Liver (tissue), 9 donors: Measurements from ENCODE around the gene ARHGDIA. TPM values are rescaled to one million over a fixed set of nuclear protein-coding genes. Genes with fewer than 3 reads are reported as not detected.

Experiments used
- DNase-seq: peaks from one replicate; pipeline ENCODE4 v3.0.0-alpha.2; 2017; ENCODE audit warnings: low spot score
- H3K27ac ChIP-seq, 2 donors: one replicate each; pipeline ENCODE4 v1.7.0; 2013; ENCODE audit warnings: inconsistent platforms in 2 of 2, low read length in 2 of 2, control low read depth in 1 of 2, low read depth in 1 of 2, mild to moderate bottlenecking in 1 of 2
- H3K27me3 ChIP-seq, 4 donors: one replicate each; pipeline versions ENCODE4 v1.6.1 to v1.7.0; 2013; ENCODE audit warnings: low read length in 3 of 4, inconsistent platforms in 1 of 4, mild to moderate bottlenecking in 1 of 4, moderate library complexity in 1 of 4; ENCODE audit not compliant: control insufficient read depth in 4 of 4, insufficient read depth in 4 of 4
- H3K36me3 ChIP-seq, 4 donors: one replicate each; pipeline versions ENCODE4 v1.6.1 to v1.7.0; 2013; ENCODE audit warnings: low read length in 3 of 4, mild to moderate bottlenecking in 3 of 4, low read depth in 1 of 4, moderate library complexity in 1 of 4; ENCODE audit not compliant: control insufficient read depth in 4 of 4, insufficient read depth in 3 of 4
- H3K4me1 ChIP-seq, 4 donors: one replicate each; pipeline versions ENCODE4 v1.6.1 to v1.7.0; 2013; ENCODE audit warnings: low read length in 3 of 4, mild to moderate bottlenecking in 3 of 4, moderate library complexity in 1 of 4; ENCODE audit not compliant: control insufficient read depth in 4 of 4, insufficient read depth in 4 of 4
- H3K4me3 ChIP-seq, 3 donors: one replicate each; pipeline versions ENCODE4 v1.6.1 to v1.7.0; 2013; ENCODE audit warnings: low read length in 3 of 3, control low read depth in 1 of 3, low read depth in 1 of 3, mild to moderate bottlenecking in 1 of 3
- H3K9ac ChIP-seq, 2 donors: one replicate each; pipeline ENCODE4 v1.7.0; 2013; ENCODE audit warnings: low read length in 2 of 2, mild to moderate bottlenecking in 2 of 2, moderate library complexity in 2 of 2, control low read depth in 1 of 2, low read depth in 1 of 2
- H3K9me3 ChIP-seq, 4 donors: one replicate each; pipeline versions ENCODE4 v1.6.1 to v1.7.0; 2013; ENCODE audit warnings: low read length in 3 of 4; ENCODE audit not compliant: control insufficient read depth in 4 of 4
- EGR1 ChIP-seq, 2 donors: IDR thresholded peaks; 2 replicates each; pipeline ENCODE4 v1.6.1; 2016 to 2018; ENCODE audit warnings: antibody characterized with exemption in 2 of 2, low read depth in 2 of 2
- FOXA1 ChIP-seq: IDR thresholded peaks from 2 replicates; pipeline ENCODE4 v1.6.1; 2016; ENCODE audit warnings: antibody characterized with exemption
- GABPA ChIP-seq, 2 donors: IDR thresholded peaks in 1 of 2; conservative IDR thresholded peaks in 1 of 2; 2 replicates each; pipeline ENCODE4 v1.6.1; 2016; ENCODE audit warnings: antibody characterized with exemption in 2 of 2, mild to moderate bottlenecking in 1 of 2, moderate library complexity in 1 of 2
- HNF4A ChIP-seq, 2 donors: conservative IDR thresholded peaks; 2 replicates each; pipeline ENCODE4 v1.6.1; 2016; ENCODE audit warnings: antibody characterized with exemption in 2 of 2, mild to moderate bottlenecking in 2 of 2
- JUND ChIP-seq, 2 donors: IDR thresholded peaks; 2 replicates each; pipeline ENCODE4 v1.6.1; 2016; ENCODE audit warnings: antibody characterized with exemption in 2 of 2
- RAD21 ChIP-seq, 2 donors: IDR thresholded peaks; 2 replicates each; pipeline ENCODE4 v1.6.1; 2016; ENCODE audit warnings: antibody characterized with exemption in 2 of 2, mild to moderate bottlenecking in 2 of 2
- RXRA ChIP-seq, 2 donors: IDR thresholded peaks; 2 replicates each; pipeline ENCODE4 v1.6.1; 2017 to 2018; ENCODE audit warnings: antibody characterized with exemption in 2 of 2, mild to moderate bottlenecking in 1 of 2
- SP1 ChIP-seq: IDR thresholded peaks from 2 replicates; pipeline ENCODE4 v1.6.1; 2018; ENCODE audit warnings: antibody characterized with exemption, mild to moderate bottlenecking
- YY1 ChIP-seq: IDR thresholded peaks from 2 replicates; pipeline ENCODE4 v1.6.1; 2016; ENCODE audit warnings: antibody characterized with exemption, mild to moderate bottlenecking
- WGBS: extraction: QIAGEN DNeasy Blood & Tissue Kit; methylation state at CpG from one replicate; pipeline ENCODE4 v1.1.7; 2013; 5-methylcytosine and 5-hydroxymethylcytosine counted together
- polyA plus RNA-seq, 2 donors: library from polyadenylated mRNA; stranded (reverse) in 1 of 2; unstranded in 1 of 2; fragments of 200-250 nt in 1 of 2; fragments of >200 nt in 1 of 2; fragmentation: Nextera tagmentation in 1 of 2; extraction: Ambion mirVana in 1 of 2; gene quantifications; one replicate each; pipeline versions ENCODE4 v1.2.1 to v1.2.3, GENCODE V29; 2013 to 2015
- total RNA-seq, 2 donors: library from RNA; depleted of rRNA; stranded (reverse); fragments of >200 nt; gene quantifications; one replicate each; pipeline ENCODE4 v1.2.3, GENCODE V29; 2014
- TF ChIP-seq, protein P1 (sequence below): IDR thresholded peaks from 2 replicates; pipeline ENCODE4 v1.6.1; 2016; ENCODE audit warnings: antibody characterized with exemption
- TF ChIP-seq, protein P2 (sequence below): IDR thresholded peaks from 2 replicates; pipeline ENCODE4 v1.6.1; 2016; ENCODE audit warnings: antibody characterized with exemption
- TF ChIP-seq, protein P3 (sequence below): fragments of 150-350 bp; IDR thresholded peaks from 2 replicates; pipeline ENCODE4 v1.5.1; 2017; ENCODE audit warnings: improper control_type of control experiment, low read depth, low read length; ENCODE audit not compliant: missing input control
- TF ChIP-seq, protein P4 (sequence below): IDR thresholded peaks from 2 replicates; pipeline ENCODE4 v1.6.1; 2016; ENCODE audit warnings: antibody characterized with exemption, mild to moderate bottlenecking
- TF ChIP-seq, protein P5 (sequence below): IDR thresholded peaks from 2 replicates; pipeline ENCODE4 v1.6.1; 2016; ENCODE audit warnings: antibody characterized with exemption
- donor health status: healthy.
- donor health status: healthy.
- donor health status: healthy.
- donor health status: healthy.
- donor health status: healthy.

ARHGDIA gene
- total and polyA plus RNA-seq, 4 donors: 35.5 to 142 (median 75.3) TPM

DNA sequence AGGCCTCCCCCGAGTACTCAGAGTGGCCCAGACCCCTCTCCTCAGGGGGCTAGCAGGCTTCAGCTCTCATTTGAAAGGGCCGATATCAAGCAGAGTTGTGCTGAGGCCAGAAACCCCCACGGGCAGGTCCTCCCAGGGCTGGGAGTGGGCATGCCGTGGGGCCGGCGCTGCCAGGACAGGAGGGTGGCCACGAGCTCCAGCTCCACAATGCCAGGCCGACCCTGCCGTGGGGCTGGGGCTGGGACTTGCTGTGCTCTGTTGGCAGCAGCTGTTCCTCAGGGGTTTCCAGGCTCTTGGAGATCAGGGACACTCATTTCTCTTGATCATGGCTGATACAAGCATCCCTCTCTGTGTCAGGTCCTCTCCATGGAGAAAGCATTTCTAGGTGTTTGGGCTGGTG is 27.7 kb upstream of the ARHGDIA start:
- Histone ChIP-seq H3K36me3 (peaks cover 6 to 37% (median 7%) of the 10 kb centered on the region in 4 donors), H3K27ac (no peak overlapping the region)

More for the DNA sequence above, 27.7 kb upstream of the ARHGDIA start:
- 94% methylated on average over 9 of the region's 9 CpGs for WGBS
- no peak for DNase-seq
- H3K4me1 ChIP-seq: peaks cover 2 to 23% (median 12%) of the 10 kb centered on the region in 4 donors
- H3K27me3 ChIP-seq: no peaks in the 10 kb centered on the region
- TF ChIP-seq FOXA1: no peak
- TF ChIP-seq JUND (IDR thresholded peaks at IDR 0.05): no peak
- TF ChIP-seq HNF4A (conservative IDR thresholded peaks at IDR 0.05): no peak
- TF ChIP-seq SP1: no peak
- no peak for TF ChIP-seq RAD21 (IDR thresholded peaks at IDR 0.05)
- TF ChIP-seq, protein P1, sequence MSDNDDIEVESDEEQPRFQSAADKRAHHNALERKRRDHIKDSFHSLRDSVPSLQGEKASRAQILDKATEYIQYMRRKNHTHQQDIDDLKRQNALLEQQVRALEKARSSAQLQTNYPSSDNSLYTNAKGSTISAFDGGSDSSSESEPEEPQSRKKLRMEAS: no peak
- TF ChIP-seq, protein P2, sequence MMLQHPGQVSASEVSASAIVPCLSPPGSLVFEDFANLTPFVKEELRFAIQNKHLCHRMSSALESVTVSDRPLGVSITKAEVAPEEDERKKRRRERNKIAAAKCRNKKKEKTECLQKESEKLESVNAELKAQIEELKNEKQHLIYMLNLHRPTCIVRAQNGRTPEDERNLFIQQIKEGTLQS: no peak
- TF ChIP-seq, protein P3, sequence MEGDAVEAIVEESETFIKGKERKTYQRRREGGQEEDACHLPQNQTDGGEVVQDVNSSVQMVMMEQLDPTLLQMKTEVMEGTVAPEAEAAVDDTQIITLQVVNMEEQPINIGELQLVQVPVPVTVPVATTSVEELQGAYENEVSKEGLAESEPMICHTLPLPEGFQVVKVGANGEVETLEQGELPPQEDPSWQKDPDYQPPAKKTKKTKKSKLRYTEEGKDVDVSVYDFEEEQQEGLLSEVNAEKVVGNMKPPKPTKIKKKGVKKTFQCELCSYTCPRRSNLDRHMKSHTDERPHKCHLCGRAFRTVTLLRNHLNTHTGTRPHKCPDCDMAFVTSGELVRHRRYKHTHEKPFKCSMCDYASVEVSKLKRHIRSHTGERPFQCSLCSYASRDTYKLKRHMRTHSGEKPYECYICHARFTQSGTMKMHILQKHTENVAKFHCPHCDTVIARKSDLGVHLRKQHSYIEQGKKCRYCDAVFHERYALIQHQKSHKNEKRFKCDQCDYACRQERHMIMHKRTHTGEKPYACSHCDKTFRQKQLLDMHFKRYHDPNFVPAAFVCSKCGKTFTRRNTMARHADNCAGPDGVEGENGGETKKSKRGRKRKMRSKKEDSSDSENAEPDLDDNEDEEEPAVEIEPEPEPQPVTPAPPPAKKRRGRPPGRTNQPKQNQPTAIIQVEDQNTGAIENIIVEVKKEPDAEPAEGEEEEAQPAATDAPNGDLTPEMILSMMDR: no peak
- TF ChIP-seq EGR1 (IDR thresholded peaks at IDR 0.05; ENCODE audit: low read depth in 2 of 2): no peak
- TF ChIP-seq, protein P4, sequence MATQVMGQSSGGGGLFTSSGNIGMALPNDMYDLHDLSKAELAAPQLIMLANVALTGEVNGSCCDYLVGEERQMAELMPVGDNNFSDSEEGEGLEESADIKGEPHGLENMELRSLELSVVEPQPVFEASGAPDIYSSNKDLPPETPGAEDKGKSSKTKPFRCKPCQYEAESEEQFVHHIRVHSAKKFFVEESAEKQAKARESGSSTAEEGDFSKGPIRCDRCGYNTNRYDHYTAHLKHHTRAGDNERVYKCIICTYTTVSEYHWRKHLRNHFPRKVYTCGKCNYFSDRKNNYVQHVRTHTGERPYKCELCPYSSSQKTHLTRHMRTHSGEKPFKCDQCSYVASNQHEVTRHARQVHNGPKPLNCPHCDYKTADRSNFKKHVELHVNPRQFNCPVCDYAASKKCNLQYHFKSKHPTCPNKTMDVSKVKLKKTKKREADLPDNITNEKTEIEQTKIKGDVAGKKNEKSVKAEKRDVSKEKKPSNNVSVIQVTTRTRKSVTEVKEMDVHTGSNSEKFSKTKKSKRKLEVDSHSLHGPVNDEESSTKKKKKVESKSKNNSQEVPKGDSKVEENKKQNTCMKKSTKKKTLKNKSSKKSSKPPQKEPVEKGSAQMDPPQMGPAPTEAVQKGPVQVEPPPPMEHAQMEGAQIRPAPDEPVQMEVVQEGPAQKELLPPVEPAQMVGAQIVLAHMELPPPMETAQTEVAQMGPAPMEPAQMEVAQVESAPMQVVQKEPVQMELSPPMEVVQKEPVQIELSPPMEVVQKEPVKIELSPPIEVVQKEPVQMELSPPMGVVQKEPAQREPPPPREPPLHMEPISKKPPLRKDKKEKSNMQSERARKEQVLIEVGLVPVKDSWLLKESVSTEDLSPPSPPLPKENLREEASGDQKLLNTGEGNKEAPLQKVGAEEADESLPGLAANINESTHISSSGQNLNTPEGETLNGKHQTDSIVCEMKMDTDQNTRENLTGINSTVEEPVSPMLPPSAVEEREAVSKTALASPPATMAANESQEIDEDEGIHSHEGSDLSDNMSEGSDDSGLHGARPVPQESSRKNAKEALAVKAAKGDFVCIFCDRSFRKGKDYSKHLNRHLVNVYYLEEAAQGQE: no peak
- no peak for TF ChIP-seq GABPA (IDR thresholded peaks at IDR 0.05 in 1 of 2, conservative IDR thresholded peaks at IDR 0.05 in 1 of 2)
- no peak for TF ChIP-seq YY1
- TF ChIP-seq RXRA (IDR thresholded peaks at IDR 0.05): no peak
- TF ChIP-seq, protein P5, sequence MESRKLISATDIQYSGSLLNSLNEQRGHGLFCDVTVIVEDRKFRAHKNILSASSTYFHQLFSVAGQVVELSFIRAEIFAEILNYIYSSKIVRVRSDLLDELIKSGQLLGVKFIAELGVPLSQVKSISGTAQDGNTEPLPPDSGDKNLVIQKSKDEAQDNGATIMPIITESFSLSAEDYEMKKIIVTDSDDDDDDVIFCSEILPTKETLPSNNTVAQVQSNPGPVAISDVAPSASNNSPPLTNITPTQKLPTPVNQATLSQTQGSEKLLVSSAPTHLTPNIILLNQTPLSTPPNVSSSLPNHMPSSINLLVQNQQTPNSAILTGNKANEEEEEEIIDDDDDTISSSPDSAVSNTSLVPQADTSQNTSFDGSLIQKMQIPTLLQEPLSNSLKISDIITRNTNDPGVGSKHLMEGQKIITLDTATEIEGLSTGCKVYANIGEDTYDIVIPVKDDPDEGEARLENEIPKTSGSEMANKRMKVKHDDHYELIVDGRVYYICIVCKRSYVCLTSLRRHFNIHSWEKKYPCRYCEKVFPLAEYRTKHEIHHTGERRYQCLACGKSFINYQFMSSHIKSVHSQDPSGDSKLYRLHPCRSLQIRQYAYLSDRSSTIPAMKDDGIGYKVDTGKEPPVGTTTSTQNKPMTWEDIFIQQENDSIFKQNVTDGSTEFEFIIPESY: no peak
- H3K4me3 ChIP-seq: no peak overlapping the region
- no peaks in the 10 kb centered on the region for H3K9me3 ChIP-seq
- no peak overlapping the region for H3K9ac ChIP-seq
